HG03045 (cell line): ENCODE measurements around the gene SH3BGRL.
A peak's percentile ranks its signal among the peaks of the same experiment; 100 is the strongest.

Experiments used
- ATAC-seq: cut with Tn5 transposase; IDR thresholded peaks from one replicate; pipeline ENCODE4 v1.9.1; 2021; ENCODE audit warnings: mild to moderate bottlenecking, moderate library complexity; ENCODE audit not compliant: unreplicated experiment

SH3BGRL gene

DNA sequence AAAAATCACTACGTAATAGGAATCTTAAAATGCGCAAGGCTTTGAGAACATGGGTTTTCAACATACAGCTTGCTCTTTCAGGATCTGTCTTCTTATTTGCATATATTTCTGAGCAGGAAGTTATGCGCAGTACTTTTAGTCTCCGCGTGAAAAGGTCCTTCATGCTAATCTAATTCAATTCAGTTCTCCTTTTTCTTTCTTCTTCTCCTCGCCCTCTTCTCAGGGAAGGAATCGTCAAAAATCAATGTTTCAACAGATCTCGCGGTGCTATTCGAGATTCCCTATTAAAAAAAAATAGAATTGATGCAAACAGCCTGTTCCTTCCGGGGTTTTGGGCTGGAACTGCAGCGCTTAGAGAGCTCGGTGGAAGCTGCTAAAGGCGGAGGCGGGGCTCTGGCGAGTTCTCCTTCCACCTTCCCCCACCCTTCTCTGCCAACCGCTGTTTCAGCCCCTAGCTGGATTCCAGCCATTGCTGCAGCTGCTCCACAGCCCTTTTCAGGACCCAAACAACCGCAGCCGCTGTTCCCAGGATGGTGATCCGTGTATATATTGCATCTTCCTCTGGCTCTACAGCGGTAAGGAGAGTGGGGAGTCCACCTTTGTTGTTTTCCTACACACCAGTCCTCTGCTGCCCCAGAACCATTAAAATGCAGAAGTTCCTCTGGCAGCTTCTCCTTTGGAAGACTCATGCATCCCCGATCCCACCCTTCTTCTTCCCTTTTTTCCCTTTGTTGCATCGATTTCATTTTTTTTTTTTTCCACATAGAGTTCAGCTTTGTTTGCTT, at the start of gene SH3BGRL, which contains the start of gene HMGN5:
Gene SH3BGRL (plus strand): TSS at position 432 of the 785 bp plus-strand sequence. CDS start 99 bp downstream, at position 531.
Gene HMGN5 (minus strand): TSS at position 243 of the 785 bp plus-strand sequence. CDS start 80,364 bp downstream, outside the sequence.
- ATAC-seq = peak; percentile 96

- no peak for ATAC-seq
Measured at GRCh38 chrX:81168391-81168790, 33.5 kb upstream of the SH3BGRL start.

DNA sequence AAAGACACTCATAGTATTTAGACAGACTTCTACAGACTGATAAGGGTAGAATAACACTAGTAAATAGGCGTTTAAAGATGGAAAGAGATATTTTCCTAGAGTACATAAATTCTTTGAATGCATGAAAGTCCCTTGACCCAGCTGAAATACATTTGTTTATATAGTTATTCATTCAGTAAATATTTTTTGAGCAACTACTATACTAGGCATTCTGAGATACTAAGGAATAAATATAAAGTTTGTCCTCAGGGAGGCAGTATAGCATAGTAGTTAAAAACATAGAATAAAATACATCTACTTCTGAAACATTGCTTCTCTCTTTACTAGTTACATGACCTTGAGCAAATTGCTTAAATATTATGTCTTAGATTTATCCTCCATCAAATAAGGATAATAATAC, 27.6 kb upstream of the SH3BGRL start:
- ATAC-seq = no peak

DNA sequence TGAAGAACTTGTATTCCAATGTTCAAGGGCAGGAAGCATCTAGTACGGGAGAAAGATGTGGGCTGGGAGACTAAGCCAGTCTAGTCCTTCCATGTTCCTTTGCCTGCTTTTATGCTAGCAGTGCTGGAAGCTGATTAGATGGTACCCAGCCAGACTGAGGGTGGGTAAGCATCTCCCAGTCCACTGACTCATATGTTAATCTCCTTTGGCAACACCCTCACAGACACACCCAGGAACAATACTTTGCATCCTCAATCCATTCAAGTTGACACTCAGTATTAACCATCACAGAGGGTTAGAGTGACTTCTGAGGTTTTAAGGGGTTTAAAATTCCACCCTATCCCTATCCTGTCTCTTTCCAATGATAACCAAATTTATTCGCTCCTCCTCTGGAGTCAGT, 6.6 kb upstream of the SH3BGRL start:
- ATAC-seq = no peak

- ATAC-seq = peak; percentile 81
Measured at GRCh38 chrX:81195712-81196111, 6.2 kb upstream of the SH3BGRL start.

DNA sequence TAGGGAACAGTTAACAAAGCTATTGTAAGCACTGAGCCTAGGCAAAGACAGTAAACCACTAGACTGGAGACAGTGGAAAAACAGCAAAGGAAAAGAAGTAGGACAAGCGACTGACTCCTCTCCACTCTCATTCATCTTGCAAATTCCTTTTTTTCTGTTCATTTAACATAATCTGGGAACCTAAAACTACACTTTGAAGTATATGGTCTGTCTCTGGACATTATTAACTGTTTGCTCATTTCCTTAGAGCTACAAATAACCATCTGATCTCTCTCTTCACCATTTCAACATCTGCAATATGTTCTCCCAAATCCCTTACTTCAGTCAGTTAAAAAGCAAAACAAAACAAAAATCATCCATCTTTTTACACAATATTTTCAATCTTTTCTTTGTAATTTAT, 831 bp upstream of the SH3BGRL start:
- no peak for ATAC-seq

DNA sequence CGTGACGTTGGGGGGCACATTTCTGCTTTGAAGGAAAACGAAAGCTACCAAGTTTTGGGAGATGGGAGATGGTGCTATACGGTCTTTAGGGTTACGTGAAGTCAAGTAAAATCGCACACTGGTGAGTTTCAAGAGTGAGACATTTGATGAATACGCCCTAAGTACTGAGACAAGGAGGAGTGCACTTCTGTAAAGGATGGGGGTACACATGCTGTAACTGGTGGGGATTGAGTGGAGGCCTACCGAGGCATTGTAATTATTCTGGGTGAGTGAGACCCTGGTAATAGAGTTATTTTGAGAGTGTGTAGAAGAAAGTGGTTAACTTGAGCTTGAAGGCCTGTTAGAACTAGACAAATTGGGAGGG, 536 bp downstream of the SH3BGRL start:
- ATAC-seq = no peak

GRCh38 chrX:81202943-81203342, 1.0 kb downstream of the SH3BGRL start:
- ATAC-seq = no peak

DNA sequence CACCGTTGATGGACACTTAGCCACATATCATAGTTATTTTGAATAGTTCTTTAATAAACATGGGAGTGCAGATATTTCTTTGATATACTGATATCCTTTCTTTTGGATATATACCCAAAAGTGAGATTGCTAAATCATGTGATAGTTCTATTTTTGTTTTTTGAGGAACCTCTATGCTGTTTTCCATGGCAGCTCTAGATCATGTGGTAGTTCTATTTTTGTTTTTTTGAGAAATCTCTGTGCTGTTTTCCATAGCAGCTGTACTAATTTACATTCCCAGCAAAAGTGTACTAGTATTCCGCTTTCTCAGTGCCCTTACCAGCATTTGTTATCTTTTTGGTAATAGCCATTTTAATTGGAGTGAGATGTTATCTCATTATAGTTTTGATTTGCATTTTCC, 3.6 kb downstream of the SH3BGRL start:
- ATAC-seq = no peak

GRCh38 chrX:81206476-81206875, 4.6 kb downstream of the SH3BGRL start:
- ATAC-seq = no peak

DNA sequence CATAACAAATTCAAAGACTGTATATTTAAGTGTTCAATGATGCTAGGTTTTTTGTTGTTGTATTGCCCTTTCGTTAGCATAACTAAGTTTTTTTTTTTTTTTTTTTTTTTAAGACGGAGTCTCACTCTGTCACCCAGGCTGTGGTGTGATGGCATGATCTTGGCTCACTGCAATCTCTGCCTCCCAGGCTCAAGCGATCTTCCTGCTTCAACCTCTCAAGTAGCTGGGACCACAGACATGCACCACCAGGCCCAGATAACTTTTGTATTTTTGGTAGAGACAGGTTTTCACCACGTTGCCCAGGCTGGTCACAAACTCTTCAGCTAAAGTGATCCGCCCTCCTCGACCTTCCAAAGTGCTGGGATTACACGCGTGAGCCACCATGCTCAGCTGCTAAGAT, 7.0 kb downstream of the SH3BGRL start:
- ATAC-seq = no peak

DNA sequence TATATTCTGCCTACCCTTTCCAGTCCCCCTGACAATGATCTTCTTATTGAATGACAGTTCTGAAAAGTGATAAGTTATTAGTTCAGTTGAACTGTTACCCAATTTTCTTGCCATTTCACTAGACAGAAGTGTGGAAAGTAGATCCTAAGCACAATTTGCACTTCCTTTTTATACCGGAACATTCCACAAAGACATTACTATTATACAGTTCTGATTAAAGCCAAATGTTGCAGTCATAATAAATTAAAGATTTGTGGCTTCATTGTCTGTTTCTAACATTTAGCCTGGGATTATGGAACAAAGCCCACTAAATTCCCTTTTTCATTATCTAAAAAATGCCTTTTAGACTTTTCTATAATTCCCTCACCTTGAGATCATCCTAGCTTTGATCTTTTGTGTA, 13.8 kb downstream of the SH3BGRL start:
- ATAC-seq = no peak

GRCh38 chrX:81229229-81229628, 27.3 kb downstream of the SH3BGRL start:
- no peak for ATAC-seq

DNA sequence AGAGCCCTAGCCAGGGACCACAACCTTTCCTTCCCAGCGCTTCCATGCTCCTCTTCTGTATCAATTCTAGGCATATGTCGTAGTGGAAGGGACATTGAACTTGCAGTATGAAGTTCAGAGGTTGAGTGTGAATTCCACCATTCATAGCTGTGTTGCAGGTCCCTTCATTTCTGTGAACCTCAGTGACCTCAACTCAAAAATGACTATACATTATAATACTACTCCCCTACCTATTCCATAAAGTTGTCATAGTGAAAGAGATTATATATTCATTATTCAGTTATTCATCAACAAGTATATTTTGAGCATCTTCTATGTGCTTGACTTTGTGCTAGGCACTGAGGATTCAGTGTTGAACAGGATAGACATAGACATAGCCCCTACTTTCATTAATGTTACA, 28.0 kb downstream of the SH3BGRL start:
- ATAC-seq = no peak

GRCh38 chrX:81231476-81231875, 29.6 kb downstream of the SH3BGRL start:
- ATAC-seq = no peak

- no peak for ATAC-seq
Measured at GRCh38 chrX:81232218-81232617, 30.3 kb downstream of the SH3BGRL start.

GRCh38 chrX:81237516-81237915, 35.6 kb downstream of the SH3BGRL start:
- no peak for ATAC-seq

GRCh38 chrX:81238166-81238565, 36.3 kb downstream of the SH3BGRL start:
- no peak for ATAC-seq

- ATAC-seq = no peak
Measured at GRCh38 chrX:81240701-81241331, 38.9 kb downstream of the SH3BGRL start.

DNA sequence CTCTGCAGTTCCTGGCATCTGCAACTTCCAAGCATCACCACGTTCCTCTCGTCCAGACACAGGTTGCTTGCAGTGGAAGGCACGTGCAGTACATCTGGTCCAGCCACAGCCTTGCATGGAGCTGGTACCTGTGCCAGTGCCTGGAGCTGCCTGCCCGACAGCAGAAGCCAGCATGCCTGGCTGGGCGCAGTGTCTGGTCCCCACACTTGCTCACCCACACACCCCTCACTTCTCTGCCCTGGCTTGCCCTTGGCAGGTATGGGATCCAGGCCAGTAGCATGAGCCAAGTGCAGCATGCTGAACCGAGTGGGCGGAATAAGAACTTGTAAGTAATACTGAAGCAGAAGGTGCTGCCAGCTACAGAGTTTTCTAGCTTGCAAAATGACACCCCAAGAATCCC, 39.9 kb downstream of the SH3BGRL start:
- ATAC-seq = no peak

- no peak for ATAC-seq
Measured at GRCh38 chrX:81255876-81256275, 54.0 kb downstream of the SH3BGRL start.

DNA sequence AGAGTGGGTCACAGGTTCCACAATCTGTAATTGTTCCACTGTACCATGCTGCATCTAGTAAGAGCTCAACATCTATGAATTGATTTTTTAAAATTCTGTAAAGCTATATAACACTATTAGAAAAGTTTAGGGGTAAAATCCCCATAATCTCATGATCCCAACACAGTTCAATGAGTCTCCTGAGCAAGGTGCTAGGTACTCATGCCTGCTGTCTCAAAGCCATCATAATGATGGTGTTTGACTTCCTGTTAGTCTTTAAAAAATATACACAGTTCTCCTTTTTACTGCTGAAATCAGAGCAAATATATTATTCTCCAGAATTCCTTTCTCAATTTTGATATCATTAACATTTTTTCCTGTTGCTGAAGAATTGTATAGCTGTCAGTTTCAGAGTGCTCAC, 55.9 kb downstream of the SH3BGRL start:
- ATAC-seq = no peak
